Gastroesophageal sphincter (tissue), 3 donors: ENCODE measurements around the gene DST.

Experiments
- CTCF ChIP-seq, 4 experiments: fragments of 200-600 bp in 2 of 4; fragments of 450-650 bp in 2 of 4; sonication (generic) in 1 of 4; IDR thresholded peaks; one replicate each; pipeline ENCODE4 v1.5.1; 2017 to 2019; ENCODE audit warnings: antibody characterized with exemption in 4 of 4, mild to moderate bottlenecking in 2 of 4, moderate library complexity in 2 of 4
- POLR2A ChIP-seq, 2 donors: fragments of 450-650 bp; IDR thresholded peaks; one replicate each; pipeline ENCODE4 v1.6.1; 2017; ENCODE audit warnings: antibody characterized with exemption in 2 of 2, mild to moderate bottlenecking in 2 of 2, moderate library complexity in 1 of 2

- TF ChIP-seq CTCF (IDR thresholded peaks at IDR 0.05): no peak
- no peak for TF ChIP-seq POLR2A (IDR thresholded peaks at IDR 0.05)
These were observed 117.6 kb downstream of the DST start for GRCh38 chr6:56524891-56525703.
